ENCODE results near the gene DNPEP. TPM values are rescaled to one million over a fixed set of nuclear protein-coding genes. Genes with fewer than 3 reads are reported as not detected.

DNPEP gene
- total and polyA plus RNA-seq, 2 of the 8 experiments (the other 6 are each of a cell fraction or from before 2014, with no cell fraction given), result 59.8 to 109 TPM

- no peak for TF ChIP-seq EGR1 (IDR thresholded peaks at IDR 0.05; ENCODE audit: borderline replicate concordance, low read depth, low read length)
Observed at GRCh38 chr2:219335373-219335786, 52.3 kb downstream of the DNPEP start (continued).

All from H1 (cell line).